Measurements from ENCODE around the gene EIF4G3. TPM values are rescaled to one million over a fixed set of nuclear protein-coding genes. Genes with fewer than 3 reads are reported as not detected.
A peak's percentile ranks its signal among the peaks of the same experiment; 100 is the strongest.

The EIF4G3 gene
- total RNA-seq, 1 experiment from 2014 or later, result 72.0 TPM

- Histone ChIP-seq H3K79me1 (ENCODE audit: insufficient read depth, low read depth, low read length, poor library complexity, severe bottlenecking) (no peaks in the 10 kb centered on the region), H3K14ac (ENCODE audit: insufficient read depth, low read length) (no peak overlapping the region), H4K5ac (ENCODE audit: insufficient read length, low read depth, low read length) (no peak overlapping the region), H3K9me3 (ENCODE audit: control insufficient read depth, low read depth, low read length) (no peaks in the 10 kb centered on the region), H3K4me2 (ENCODE audit: insufficient read depth, insufficient read length, low read length) (no peak overlapping the region), H3K23me2 (ENCODE audit: insufficient read length, low read depth, low read length, poor library complexity, severe bottlenecking) (no peaks in the 10 kb centered on the region), H3T11ph (ENCODE audit: low read length) (no peak overlapping the region), H2BK12ac (ENCODE audit: insufficient read length, low read depth, low read length) (no peak overlapping the region), H3K23ac (ENCODE audit: insufficient read length, low read depth, low read length) (no peak overlapping the region), H3K18ac (ENCODE audit: insufficient read length, low read depth, low read length) (no peak overlapping the region), H2AK5ac (ENCODE audit: insufficient read length, low read length) (no peak overlapping the region), H4K20me1 (ENCODE audit: control insufficient read depth, insufficient read depth, insufficient read length) (no peaks in the 10 kb centered on the region), H2BK5ac (ENCODE audit: insufficient read length, low read length) (no peak overlapping the region), H2AFZ (ENCODE audit: low read length) (no peak overlapping the region), H3K56ac (ENCODE audit: insufficient read length, low read depth, low read length) (no peak overlapping the region), H3K4ac (ENCODE audit: low read depth, low read length) (no peak overlapping the region), H4K91ac (ENCODE audit: insufficient read length, low read depth, low read length) (no peak overlapping the region), H3K27me3 (ENCODE audit: insufficient read depth, low read length) (no peaks in the 10 kb centered on the region), H3K27ac (ENCODE audit: insufficient read length, low read depth, low read length) (no peak overlapping the region), H3K9ac (ENCODE audit: extremely low read depth, insufficient read length, low read length) (no peak overlapping the region), H2BK20ac (ENCODE audit: low read depth, low read length, poor library complexity, severe bottlenecking) (no peak overlapping the region), H2BK120ac (ENCODE audit: low read depth, low read length, poor library complexity, severe bottlenecking) (no peak overlapping the region), H4K8ac (replicated peaks; ENCODE audit: insufficient read length, low read depth, low read length) (no peak overlapping the region), H2BK15ac (ENCODE audit: low read depth, low read length) (no peak overlapping the region), H3K79me2 (ENCODE audit: insufficient read depth, low read length) (no peaks in the 10 kb centered on the region; the same call in 1 of the 2 replicates), H3K4me1 (ENCODE audit: insufficient read depth, low read length) (no peaks in the 10 kb centered on the region)
- Mint-ChIP-seq H3K36me3 (ENCODE audit: insufficient read depth in 1 of 3, low read depth in 3 of 3) (peaks cover 2 to 19% (median 16%) of the 10 kb centered on the region in 3 experiments; a peak in 5 of 7 replicates), H3K27ac (peak overlapping the region in 2 of 3 experiments; percentile 2 to 18; a peak in 3 of 7 replicates), H3K9me3 (no peaks in the 10 kb centered on the region), H3K4me1 (peaks cover 5 to 10% of the 10 kb centered on the region in 2 experiments; a peak in 2 of 4 replicates), H3K27me3 (ENCODE audit: low read depth) (no peaks in the 10 kb centered on the region), H3K4me3 (no peak overlapping the region)
- no peak for DNase-seq
- WGBS (ENCODE audit: extremely low coverage, insufficient read length, low lambda C conversion rate), result no CpG with 5 or more reads among the region's 3 CpGs
- TF ChIP-seq CTCF (conservative IDR thresholded peaks at IDR 0.05), result no peak
Observed at GRCh38 chr1:20883766-20884165, 292.9 kb downstream of the EIF4G3 start.
